ENCODE results near the gene OR5B3.

DNA sequence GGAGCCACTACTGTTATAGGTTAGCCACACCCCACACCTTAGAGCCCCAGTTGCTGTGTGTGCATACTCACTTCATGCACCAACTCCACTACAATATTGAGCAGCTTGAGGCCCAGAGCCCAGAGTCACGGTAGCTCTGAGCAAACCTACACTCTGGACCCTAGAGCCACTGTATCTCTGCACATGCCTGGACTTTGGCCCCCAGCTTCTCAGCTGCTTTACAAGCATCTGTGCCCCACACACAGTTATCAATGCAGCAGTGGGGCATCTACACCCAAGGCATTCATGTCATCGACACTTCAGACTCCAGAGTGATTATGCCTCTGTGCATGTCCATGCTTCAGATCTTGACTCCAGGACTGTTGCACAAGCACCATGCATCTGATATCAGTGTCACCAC is 37.6 kb upstream of the OR5B3 start:
- TF ChIP-seq, protein P1, sequence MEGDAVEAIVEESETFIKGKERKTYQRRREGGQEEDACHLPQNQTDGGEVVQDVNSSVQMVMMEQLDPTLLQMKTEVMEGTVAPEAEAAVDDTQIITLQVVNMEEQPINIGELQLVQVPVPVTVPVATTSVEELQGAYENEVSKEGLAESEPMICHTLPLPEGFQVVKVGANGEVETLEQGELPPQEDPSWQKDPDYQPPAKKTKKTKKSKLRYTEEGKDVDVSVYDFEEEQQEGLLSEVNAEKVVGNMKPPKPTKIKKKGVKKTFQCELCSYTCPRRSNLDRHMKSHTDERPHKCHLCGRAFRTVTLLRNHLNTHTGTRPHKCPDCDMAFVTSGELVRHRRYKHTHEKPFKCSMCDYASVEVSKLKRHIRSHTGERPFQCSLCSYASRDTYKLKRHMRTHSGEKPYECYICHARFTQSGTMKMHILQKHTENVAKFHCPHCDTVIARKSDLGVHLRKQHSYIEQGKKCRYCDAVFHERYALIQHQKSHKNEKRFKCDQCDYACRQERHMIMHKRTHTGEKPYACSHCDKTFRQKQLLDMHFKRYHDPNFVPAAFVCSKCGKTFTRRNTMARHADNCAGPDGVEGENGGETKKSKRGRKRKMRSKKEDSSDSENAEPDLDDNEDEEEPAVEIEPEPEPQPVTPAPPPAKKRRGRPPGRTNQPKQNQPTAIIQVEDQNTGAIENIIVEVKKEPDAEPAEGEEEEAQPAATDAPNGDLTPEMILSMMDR (IDR thresholded peaks at IDR 0.05): no peak
- TF ChIP-seq POLR2A (IDR thresholded peaks at IDR 0.05): no peak

All from adrenal gland (tissue), 5 donors.